BE2C (cell line): Measurements from ENCODE around the gene CCIN.
A peak's percentile ranks its signal among the peaks of the same experiment; 100 is the strongest.

Experiments
- DNase-seq: peaks from one replicate; pipeline ENCODE4 v3.0.0-alpha.2; 2020
- H3K27me3 ChIP-seq: fragments of 250-450 bp; sonication (Bioruptor Pico); 2 replicates; pipeline ENCODE4 v1.5.1; 2020; ENCODE audit warnings: mild to moderate bottlenecking
- H3K36me3 ChIP-seq: fragments of 250-450 bp; sonication (Bioruptor Pico); 2 replicates; pipeline ENCODE4 v1.5.1; 2020; ENCODE audit warnings: mild to moderate bottlenecking
- H3K4me1 ChIP-seq: fragments of 250-450 bp; sonication (Bioruptor Pico); 2 replicates; pipeline ENCODE4 v1.5.1; 2020
- H3K4me3 ChIP-seq: 2 replicates; pipeline ENCODE4 v1.5.1; 2011; ENCODE audit warnings: low read depth, low read length
- H3K9me3 ChIP-seq: fragments of 250-450 bp; sonication (Bioruptor Pico); 2 replicates; pipeline ENCODE4 v1.5.1; 2020
- CTCF ChIP-seq: IDR thresholded peaks from 2 replicates; pipeline ENCODE4 v1.5.1; 2012; ENCODE audit warnings: mild to moderate bottlenecking, low read depth, low read length

CCIN gene

GRCh38 chr9:36134761-36135505 is 34.3 kb upstream of the CCIN start:
- no peak for TF ChIP-seq CTCF
- no peak overlapping the region for H3K4me3 ChIP-seq

GRCh38 chr9:36135741-36136271 is 33.4 kb upstream of the CCIN start:
- no peaks in the 10 kb centered on the region for H3K27me3 ChIP-seq

More at GRCh38 chr9:36134761-36135505, 34.3 kb upstream of the CCIN start:
- no peak for DNase-seq
- Histone ChIP-seq H3K9me3 (no peaks in the 10 kb centered on the region), H3K27me3 (no peaks in the 10 kb centered on the region), H3K36me3 (no peaks in the 10 kb centered on the region), H3K4me1 (no peaks in the 10 kb centered on the region; the same call in 1 of the 2 replicates)

GRCh38 chr9:36136272-36136893 is 32.8 kb upstream of the CCIN start, which contains the start of gene GLIPR2:
GLIPR2 (plus strand) TSS chr9:36136733; CDS start chr9:36136779, 46 bp downstream.
- Histone ChIP-seq H3K36me3 (no peaks in the 10 kb centered on the region), H3K4me1 (no peaks in the 10 kb centered on the region; the same call in 1 of the 2 replicates), H3K27me3 (no peaks in the 10 kb centered on the region), H3K4me3 (peak within 1 kb of the TSS; percentile 70), H3K9me3 (no peaks in the 10 kb centered on the region)
- peak; percentile 87 for DNase-seq
- TF ChIP-seq CTCF: peak; percentile 17; the same call in 1 of the 2 replicates

More at GRCh38 chr9:36135741-36136271, 33.4 kb upstream of the CCIN start:
- H3K4me1 ChIP-seq: no peaks in the 10 kb centered on the region; the same call in 1 of the 2 replicates
- no peak for TF ChIP-seq CTCF
- no peaks in the 10 kb centered on the region for H3K36me3 ChIP-seq
- DNase-seq: no peak
- H3K4me3 ChIP-seq: peak overlapping the region; percentile 70
- H3K9me3 ChIP-seq: no peaks in the 10 kb centered on the region

GRCh38 chr9:36136894-36137391 is 32.2 kb upstream of the CCIN start:
- peak overlapping the region; percentile 70 for H3K4me3 ChIP-seq
- no peaks in the 10 kb centered on the region; the same call in 1 of the 2 replicates for H3K4me1 ChIP-seq
- DNase-seq: peak; percentile 25
- H3K36me3 ChIP-seq: no peaks in the 10 kb centered on the region
- no peak for TF ChIP-seq CTCF
- H3K27me3 ChIP-seq: no peaks in the 10 kb centered on the region
- no peaks in the 10 kb centered on the region for H3K9me3 ChIP-seq

GRCh38 chr9:36137392-36138004 is 31.7 kb upstream of the CCIN start:
- no peaks in the 10 kb centered on the region for H3K9me3 ChIP-seq
- no peaks in the 10 kb centered on the region; the same call in 1 of the 2 replicates for H3K4me1 ChIP-seq

More at GRCh38 chr9:36137392-36138004, 31.7 kb upstream of the CCIN start:
- peak; percentile 24 for DNase-seq
- no peak for TF ChIP-seq CTCF
- Histone ChIP-seq H3K27me3 (no peaks in the 10 kb centered on the region), H3K36me3 (no peaks in the 10 kb centered on the region), H3K4me3 (peak overlapping the region; percentile 70)
